Parathyroid adenoma (tissue), 2 donors: ENCODE results near the gene AHDC1.

ENCODE experiments used
- H2AFZ ChIP-seq: fragments of 300-600 bp; sonication (generic); one replicate; pipeline ENCODE4 v1.7.0; 2017; ENCODE audit warnings: antibody characterized with exemption, mild to moderate bottlenecking
- H3K27ac ChIP-seq: fragments of 300-600 bp; sonication (generic); one replicate; pipeline ENCODE4 v1.7.0; 2017
- H3K27me3 ChIP-seq: fragments of 300-600 bp; sonication (generic); one replicate; pipeline ENCODE4 v1.7.0; 2017; ENCODE audit warnings: low read length; ENCODE audit not compliant: control insufficient read depth, insufficient read depth
- H3K36me3 ChIP-seq: fragments of 300-600 bp; sonication (generic); one replicate; pipeline ENCODE4 v1.7.0; 2017; ENCODE audit warnings: low read length; ENCODE audit not compliant: control insufficient read depth, insufficient read depth
- H3K4me1 ChIP-seq: fragments of 300-600 bp; sonication (generic); one replicate; pipeline ENCODE4 v1.7.0; 2017; ENCODE audit warnings: control low read depth
- H3K4me2 ChIP-seq: fragments of 300-600 bp; sonication (generic); one replicate; pipeline ENCODE4 v1.7.0; 2017; ENCODE audit warnings: low read length
- H3K4me3 ChIP-seq: fragments of 300-600 bp; sonication (generic); one replicate; pipeline ENCODE4 v1.7.0; 2017; ENCODE audit warnings: low read depth, low read length
- H3K79me2 ChIP-seq: fragments of 300-600 bp; sonication (generic); one replicate; pipeline ENCODE4 v1.7.0; 2017; ENCODE audit warnings: control low read depth
- H3K9ac ChIP-seq: fragments of 300-600 bp; sonication (generic); one replicate; pipeline ENCODE4 v1.7.0; 2017; ENCODE audit warnings: mild to moderate bottlenecking
- H3K9me3 ChIP-seq: fragments of 300-600 bp; sonication (generic); one replicate; pipeline ENCODE4 v1.7.0; 2017; ENCODE audit warnings: low read length; ENCODE audit not compliant: control insufficient read depth
- CTCF ChIP-seq: fragments of 300-600 bp; sonication (generic); IDR thresholded peaks from one replicate; pipeline ENCODE4 v1.7.0; 2017; ENCODE audit warnings: antibody characterized with exemption, mild to moderate bottlenecking
- donor health status: primary hyperparathyroidism.

AHDC1 gene

GRCh38 chr1:27548858-27549719 lies 54.9 kb downstream of the AHDC1 start:
- Histone ChIP-seq H3K4me2 (no peak overlapping the region), H2AFZ (no peak overlapping the region), H3K79me2 (no peaks in the 10 kb centered on the region), H3K36me3 (no peaks in the 10 kb centered on the region), H3K27me3 (no peaks in the 10 kb centered on the region), H3K27ac (no peak overlapping the region), H3K4me3 (no peak overlapping the region), H3K4me1 (no peaks in the 10 kb centered on the region), H3K9ac (no peak overlapping the region), H3K9me3 (no peaks in the 10 kb centered on the region)
- no peak for TF ChIP-seq CTCF

GRCh38 chr1:27548136-27548853 lies 55.6 kb downstream of the AHDC1 start:
- H3K36me3 ChIP-seq = no peaks in the 10 kb centered on the region

GRCh38 chr1:27547220-27548116 lies 56.5 kb downstream of the AHDC1 start:
- Histone ChIP-seq H3K79me2 (no peaks in the 10 kb centered on the region), H3K9ac (no peak overlapping the region), H3K27ac (no peak overlapping the region), H3K4me1 (peaks cover 6% of the 10 kb centered on the region), H3K9me3 (no peaks in the 10 kb centered on the region), H3K4me3 (no peak overlapping the region), H3K36me3 (no peaks in the 10 kb centered on the region), H2AFZ (no peak overlapping the region), H3K27me3 (no peaks in the 10 kb centered on the region), H3K4me2 (no peak overlapping the region)
- no peak for TF ChIP-seq CTCF

More at GRCh38 chr1:27548136-27548853, 55.6 kb downstream of the AHDC1 start:
- TF ChIP-seq CTCF = no peak
- Histone ChIP-seq H3K9me3 (no peaks in the 10 kb centered on the region), H3K4me3 (no peak overlapping the region), H3K27ac (no peak overlapping the region), H3K4me2 (no peak overlapping the region), H3K79me2 (no peaks in the 10 kb centered on the region), H3K9ac (no peak overlapping the region), H3K4me1 (no peaks in the 10 kb centered on the region), H3K27me3 (no peaks in the 10 kb centered on the region), H2AFZ (no peak overlapping the region)

- Histone ChIP-seq H3K4me3 (no peak overlapping the region), H3K27ac (no peak overlapping the region), H3K9me3 (no peaks in the 10 kb centered on the region), H3K4me2 (no peak overlapping the region), H3K9ac (no peak overlapping the region), H3K79me2 (no peaks in the 10 kb centered on the region), H3K36me3 (no peaks in the 10 kb centered on the region), H3K27me3 (no peaks in the 10 kb centered on the region), H3K4me1 (peaks cover 6% of the 10 kb centered on the region), H2AFZ (no peak overlapping the region)
- TF ChIP-seq CTCF = no peak
Observed at GRCh38 chr1:27545876-27546275, 58.1 kb downstream of the AHDC1 start.
